GM12801 (cell line): ENCODE results near the gene COX6B2.

Experiments used
- CTCF ChIP-seq: IDR thresholded peaks from one replicate; pipeline ENCODE4 v1.5.1; 2011; ENCODE audit warnings: control low read depth; ENCODE audit not compliant: insufficient read length; ENCODE audit errors: extremely low read depth

The COX6B2 gene

DNA sequence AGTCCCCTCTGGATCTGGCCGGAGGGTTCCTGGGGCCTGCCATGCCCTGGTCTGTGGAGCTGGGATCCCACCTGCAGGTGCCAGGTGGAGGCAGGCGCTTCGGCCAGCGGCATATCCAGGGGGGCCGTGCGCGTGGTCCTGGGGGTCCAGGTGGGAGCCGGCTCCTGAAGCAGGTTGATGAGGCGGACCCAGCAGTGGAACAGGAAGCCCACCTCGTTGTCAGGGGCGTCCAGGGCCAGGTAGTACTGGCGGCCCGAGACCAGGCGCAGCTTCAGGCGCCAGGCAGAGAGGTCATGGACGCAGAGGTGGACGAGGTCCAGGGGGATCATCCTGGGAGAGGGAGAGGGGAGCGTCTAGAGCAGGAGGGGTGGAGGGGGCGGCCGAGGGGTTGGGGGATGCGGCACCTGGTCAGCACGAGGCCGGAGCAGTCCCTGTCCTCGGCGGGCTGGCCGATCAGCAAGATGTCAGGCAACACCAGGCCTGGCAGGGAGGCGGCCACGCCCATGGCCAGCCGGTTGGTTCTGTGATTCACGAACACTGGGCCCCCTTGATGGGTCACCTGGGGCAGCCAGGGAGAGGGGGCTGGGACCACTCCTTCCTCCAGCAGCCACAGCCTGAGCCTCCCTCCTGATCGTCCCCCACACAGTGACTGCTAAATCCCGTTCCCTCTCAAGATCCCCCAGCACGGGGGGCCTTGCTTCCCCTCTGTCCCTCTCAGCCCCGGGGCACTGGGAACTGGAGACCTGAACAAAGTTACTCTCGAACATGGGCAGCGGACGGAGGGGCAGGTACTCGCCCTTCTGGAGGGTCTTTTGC, 7.9 kb upstream of the COX6B2 start:
- TF ChIP-seq CTCF: no peak

GRCh38 chr19:55360902-55361301, 6.4 kb upstream of the COX6B2 start:
- no peak for TF ChIP-seq CTCF

GRCh38 chr19:55358943-55359908, 4.7 kb upstream of the COX6B2 start:
- TF ChIP-seq CTCF: no peak

GRCh38 chr19:55358493-55358892, 4.0 kb upstream of the COX6B2 start:
- no peak for TF ChIP-seq CTCF

DNA sequence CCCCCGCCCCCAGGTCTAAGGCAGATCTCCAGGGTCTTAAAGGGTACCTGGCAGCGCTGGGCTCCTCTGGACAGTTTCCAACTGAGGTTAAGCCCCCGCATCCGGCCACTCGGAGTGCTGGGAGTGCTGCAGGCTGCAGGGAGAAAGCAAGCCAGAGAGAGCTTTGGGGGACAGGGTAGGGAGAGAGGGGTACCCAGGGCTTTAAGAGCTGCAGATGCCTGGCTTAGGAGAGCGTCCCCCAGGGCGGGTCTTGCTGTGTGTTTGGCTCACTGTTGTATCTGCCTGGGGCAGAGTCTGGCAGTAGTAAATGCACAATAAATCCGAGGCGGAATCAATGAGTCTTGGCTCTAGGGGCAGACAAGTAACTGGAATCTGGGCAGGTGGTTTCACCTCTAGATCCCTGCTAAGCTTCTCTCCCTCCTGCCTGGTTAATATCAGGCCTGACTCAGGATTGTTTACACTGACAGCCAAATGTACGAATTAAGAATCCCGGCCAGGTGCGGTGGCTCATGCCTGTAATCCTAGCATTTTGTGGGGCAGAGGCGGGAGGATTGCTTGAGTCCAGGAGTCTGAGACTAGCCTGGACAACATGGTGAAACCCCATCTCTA, 798 bp upstream of the COX6B2 start:
- no peak for TF ChIP-seq CTCF

DNA sequence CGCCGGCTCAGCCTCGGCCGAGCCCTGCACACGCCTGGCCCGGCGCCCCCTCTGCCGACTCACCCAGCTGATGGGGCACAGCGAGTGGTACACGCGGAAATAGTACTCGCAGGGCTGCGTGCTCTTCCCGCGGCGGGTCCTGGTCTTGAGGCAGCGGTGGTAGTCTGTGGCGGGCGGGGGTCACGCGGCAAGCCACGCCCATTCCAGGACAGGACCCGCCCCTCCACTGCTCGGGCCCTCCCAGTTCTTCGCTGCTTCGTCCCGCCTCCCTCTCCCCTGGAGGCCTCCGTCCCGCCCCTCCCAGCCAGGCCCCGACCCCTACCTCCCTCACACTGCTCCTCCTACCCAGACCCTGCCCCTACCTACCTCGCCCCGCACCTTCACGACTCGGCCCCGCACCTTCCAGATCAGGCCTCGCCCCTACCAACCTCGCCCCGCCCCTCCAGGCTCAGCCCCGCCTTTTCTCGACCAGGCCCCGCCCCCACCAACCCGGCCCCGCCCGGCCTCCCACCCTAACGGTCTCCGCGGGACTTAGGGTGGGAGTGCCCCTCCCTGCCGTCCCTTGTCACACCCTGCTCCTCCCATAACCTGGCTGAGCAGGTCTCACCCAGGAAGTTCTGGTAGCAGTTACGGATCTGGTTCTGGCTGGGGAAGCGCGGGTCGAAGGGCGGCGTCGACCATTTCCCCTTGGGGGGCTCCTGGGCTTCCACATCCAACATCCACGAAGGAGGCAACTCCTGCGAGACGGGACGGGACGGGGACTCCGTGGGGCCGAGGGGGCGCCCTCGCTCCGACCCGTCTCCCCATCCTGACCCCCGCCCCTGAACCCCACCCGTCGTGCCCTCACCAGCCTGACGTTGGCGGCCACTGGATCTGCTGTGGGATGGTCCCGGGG, 469 bp downstream of the COX6B2 start:
- no peak for TF ChIP-seq CTCF
